SH-SY5Y (cell line): ENCODE measurements around the gene GTF2H4.

Experiments
- GATA2 ChIP-seq: IDR thresholded peaks from 2 replicates; pipeline ENCODE4 v1.6.1; 2011; ENCODE audit warnings: mild to moderate bottlenecking, low read depth, low read length
- GATA3 ChIP-seq: IDR thresholded peaks from 2 replicates; pipeline ENCODE4 v1.6.1; 2011; ENCODE audit warnings: low read depth, mild to moderate bottlenecking, low read length, moderate library complexity

GTF2H4 gene

DNA sequence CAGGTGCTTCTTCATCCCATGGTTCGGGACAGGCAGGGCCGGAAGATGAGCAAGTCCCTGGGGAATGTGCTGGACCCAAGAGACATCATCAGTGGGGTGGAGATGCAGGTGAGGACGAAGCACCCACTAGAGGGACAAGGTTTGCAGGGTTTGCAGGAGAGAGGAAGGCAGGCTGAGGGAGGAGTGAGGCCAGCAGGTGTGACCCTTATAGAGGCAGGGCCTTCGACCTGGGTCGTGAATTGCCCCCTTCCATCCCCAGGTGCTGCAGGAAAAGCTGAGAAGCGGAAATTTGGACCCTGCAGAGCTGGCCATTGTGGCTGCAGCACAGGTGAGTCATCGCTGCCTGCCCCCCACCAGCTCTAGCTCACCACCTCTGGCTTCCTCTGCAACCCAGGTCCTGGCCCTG, 14.4 kb downstream of the GTF2H4 start:
- no peak for TF ChIP-seq GATA3
- no peak for TF ChIP-seq GATA2

GRCh38 chr6:30926644-30927043, 18.6 kb downstream of the GTF2H4 start:
- no peak for TF ChIP-seq GATA3
- TF ChIP-seq GATA2 = no peak

- TF ChIP-seq GATA3 (no peak), GATA2 (no peak)
Measured at GRCh38 chr6:30928677-30929076, 20.7 kb downstream of the GTF2H4 start.

DNA sequence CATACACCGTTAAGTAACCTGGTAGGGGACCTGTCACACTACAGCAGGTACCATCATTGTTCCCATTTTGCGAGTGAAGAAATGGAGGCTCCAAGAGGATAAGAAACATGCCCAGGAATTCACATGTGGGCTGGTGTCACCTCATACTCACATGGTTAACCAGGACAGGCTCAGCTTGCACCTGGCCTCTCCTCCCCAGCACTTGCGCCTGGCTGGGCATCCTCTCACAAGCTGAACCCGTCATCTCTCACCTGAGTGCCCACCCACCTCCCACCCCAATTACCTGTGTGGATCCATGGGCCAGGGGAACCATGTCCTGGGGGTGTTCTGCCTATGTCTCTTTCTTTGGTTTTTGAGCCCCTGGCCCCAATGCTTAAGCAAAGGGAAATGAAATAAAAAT, 22.5 kb downstream of the GTF2H4 start:
- no peak for TF ChIP-seq GATA2
- no peak for TF ChIP-seq GATA3

GRCh38 chr6:30931272-30931671, 23.3 kb downstream of the GTF2H4 start:
- TF ChIP-seq GATA3 (no peak), GATA2 (no peak)

DNA sequence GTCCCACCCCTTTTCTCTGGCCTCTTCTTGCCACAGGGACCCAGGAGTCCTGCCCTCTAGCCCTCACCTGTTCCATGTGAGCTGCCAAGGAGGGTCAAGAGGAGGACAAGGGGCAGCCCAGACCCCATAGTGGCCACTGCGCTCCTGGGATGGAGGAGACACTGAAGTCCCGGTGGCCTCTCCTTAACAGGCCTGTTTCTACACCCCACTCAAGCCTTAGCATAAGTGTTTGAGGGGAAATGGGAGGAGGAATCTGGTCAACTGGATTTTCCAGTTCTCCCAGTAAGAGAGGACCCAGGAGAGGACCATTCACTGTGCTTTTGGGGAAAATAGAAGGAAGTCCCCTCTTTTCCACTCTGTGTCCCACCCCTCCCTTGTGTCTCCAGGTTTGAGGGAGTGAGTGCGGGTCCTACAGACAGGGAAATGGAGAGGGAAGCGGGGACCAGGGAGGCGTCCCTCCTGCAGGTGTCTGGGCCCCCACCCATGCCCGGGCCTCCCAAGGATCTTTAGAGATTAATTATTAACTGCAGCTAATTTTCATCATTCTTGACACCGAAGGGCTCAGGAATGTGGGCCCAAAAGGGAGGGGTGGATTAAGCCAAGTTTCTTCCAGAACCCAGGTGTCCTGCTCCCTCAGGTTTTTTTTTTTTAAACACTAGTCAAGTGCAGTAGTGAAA, 24.1 kb downstream of the GTF2H4 start, which contains the start of gene SFTA2:
Gene SFTA2, minus strand, starts transcription at position 202 of the 677 bp plus-strand sequence. Its CDS starts 74 bp downstream, at position 128.
- no peak for TF ChIP-seq GATA3
- TF ChIP-seq GATA2 = no peak

DNA sequence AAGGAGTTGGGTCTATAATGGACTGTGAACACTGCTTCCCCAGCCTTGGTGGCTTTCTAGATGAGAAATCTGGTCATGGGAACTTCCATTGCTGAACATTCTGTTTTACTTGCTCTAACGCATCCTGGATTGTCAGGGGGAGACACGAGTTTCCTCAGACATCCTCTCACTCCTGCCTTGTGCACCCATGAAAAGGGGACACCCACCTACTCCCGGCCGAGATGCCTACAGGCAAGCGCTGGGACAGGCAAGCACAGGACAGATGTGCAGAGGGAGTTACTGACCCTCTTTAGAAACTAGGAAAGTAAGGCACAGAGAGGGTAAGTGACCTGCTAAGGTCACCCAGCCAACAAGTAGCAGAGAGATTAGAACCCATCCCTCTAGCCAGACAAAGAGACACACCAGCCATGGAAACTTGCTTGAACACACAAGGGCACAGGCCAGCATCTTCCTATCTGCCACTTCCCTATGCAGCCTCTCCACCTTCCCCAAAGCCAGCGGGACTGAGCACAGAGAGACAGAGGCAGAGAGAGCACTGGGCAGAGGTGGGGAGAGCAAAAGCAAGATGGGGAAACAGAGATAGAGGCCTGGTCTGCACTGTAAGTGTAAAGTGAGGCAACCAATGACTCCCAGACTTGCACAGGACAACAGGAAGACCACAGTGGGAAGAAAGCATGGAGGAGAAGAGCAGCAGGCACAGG, 24.8 kb downstream of the GTF2H4 start:
- TF ChIP-seq GATA2 = no peak
- no peak for TF ChIP-seq GATA3

GRCh38 chr6:30935018-30935417, 27.0 kb downstream of the GTF2H4 start:
- TF ChIP-seq GATA3 = no peak
- no peak for TF ChIP-seq GATA2

GRCh38 chr6:30937265-30937664, 29.3 kb downstream of the GTF2H4 start:
- TF ChIP-seq GATA3 (no peak), GATA2 (no peak)

DNA sequence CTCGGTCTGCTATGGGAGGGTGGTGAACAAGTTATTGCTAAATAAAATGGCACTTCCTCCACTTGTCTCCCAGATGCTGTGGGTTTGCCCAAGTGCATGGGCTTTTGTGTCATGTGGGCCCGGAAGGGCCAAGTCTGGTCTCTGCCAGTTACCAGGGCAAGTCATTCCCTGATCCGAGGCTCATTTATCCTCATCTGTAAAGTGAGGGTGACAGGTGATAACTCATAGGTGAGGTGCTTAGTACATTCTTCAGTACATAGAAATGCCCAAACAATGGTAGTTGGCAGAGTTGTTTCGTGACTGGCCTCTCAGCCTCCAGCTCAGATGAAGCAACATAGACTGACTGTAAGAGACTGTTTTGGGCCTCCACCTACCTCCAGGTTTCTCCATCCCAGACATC, 30.7 kb downstream of the GTF2H4 start:
- no peak for TF ChIP-seq GATA3
- no peak for TF ChIP-seq GATA2

GRCh38 chr6:30939473-30939872, 31.5 kb downstream of the GTF2H4 start:
- no peak for TF ChIP-seq GATA2
- TF ChIP-seq GATA3 = no peak

DNA sequence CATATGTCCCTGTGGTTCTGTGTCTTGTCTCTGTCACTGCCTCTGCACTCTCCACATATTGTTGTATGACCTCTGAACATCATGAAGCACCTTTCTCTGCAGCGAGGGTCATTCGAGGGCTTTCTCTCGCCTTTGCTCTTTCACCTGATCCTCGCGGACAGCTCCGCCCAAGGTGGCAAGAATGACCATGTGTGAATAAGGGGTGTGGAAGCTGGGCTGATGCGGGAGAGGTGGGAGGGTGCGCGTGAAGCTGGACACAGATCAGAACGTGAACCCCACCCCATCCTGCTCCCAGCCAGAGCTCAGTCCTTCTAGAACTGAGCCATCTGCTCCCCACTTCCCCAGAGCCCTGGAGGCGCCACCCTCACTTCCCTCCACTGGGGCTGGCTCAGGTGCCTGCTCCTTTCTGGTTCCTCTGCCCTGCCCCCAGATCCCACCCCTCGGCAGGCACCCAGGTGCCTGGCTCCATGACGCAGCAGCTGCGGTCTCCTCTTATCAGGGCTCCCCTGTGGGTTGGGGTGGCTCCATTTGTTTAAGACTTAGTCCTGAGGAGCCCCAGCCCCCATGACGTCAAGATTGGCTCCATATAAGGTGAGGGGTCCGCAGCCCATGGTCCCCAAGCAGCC, 32.5 kb downstream of the GTF2H4 start, which contains the start of gene MUCL3:
Gene MUCL3, plus strand, starts transcription at position 613 of the 626 bp plus-strand sequence. CDS start 27 bp downstream, outside the sequence.
- TF ChIP-seq GATA2 (no peak), GATA3 (no peak)

DNA sequence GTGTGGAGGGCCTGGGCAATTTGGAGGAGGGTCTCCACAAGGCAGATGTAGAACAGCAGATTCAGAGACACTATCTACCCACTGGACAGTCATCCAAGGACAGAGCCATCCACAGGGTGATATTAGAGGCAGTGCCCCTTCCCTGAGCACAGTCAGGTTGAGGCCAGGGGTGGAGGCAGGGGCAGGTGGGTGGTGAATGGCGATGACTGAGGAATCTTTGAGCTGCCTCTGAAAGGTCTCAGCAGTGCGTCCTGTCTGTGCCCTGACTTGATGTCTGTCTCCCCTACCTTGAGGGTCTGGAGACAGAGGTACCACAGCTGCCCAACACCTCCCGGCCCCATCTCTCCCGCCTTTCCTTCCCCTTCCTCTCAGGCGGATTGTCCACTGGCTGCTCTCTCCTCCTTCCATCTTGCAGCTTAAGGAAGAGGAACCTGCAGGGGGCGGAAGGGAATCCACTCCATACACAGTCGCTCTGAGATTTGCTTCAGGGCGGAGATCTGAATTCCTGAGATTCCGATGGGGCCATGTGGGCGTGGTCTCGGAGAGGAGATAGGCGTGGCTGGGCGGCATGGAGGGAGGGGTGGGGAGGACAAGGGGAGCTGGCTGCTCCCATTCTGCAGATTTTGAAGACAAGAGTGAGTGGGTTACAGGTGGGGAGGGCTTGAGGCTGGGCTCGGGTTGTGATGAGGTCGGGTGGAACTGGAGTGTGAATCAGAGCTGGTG, 34.5 kb downstream of the GTF2H4 start:
- TF ChIP-seq GATA3 (no peak), GATA2 (no peak)

DNA sequence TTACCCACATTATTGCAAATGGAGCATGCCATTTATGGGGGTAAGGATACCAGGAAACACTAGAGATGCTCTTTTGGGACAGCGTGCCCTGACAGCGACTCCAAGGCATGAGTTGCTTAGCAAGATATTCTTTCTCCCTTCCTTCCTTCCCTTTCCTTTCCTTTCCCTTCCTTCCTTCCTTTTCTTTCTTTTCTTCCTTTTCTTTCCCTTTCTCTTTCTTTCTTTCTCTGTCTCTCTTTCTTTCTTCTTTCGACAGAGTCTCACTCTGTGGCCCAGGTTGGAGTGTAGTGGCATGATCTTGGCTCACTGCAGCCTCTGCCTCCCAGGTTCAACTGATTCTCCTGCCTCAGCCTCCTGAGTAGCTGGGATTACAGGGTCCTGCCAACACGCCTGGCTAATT, 36.0 kb downstream of the GTF2H4 start:
- TF ChIP-seq GATA3 (no peak), GATA2 (no peak)

GRCh38 chr6:30945281-30945680, 37.3 kb downstream of the GTF2H4 start:
- no peak for TF ChIP-seq GATA3
- TF ChIP-seq GATA2 = no peak
